ENCODE results near the gene FAM131B. TPM values are rescaled to one million over a fixed set of nuclear protein-coding genes. Genes with fewer than 3 reads are reported as not detected.

Gene FAM131B
- total and polyA plus RNA-seq, 2 of the 8 experiments (the other 6 are each of a cell fraction or from before 2014, with no cell fraction given), result 23.1 to 38.2 TPM

DNA sequence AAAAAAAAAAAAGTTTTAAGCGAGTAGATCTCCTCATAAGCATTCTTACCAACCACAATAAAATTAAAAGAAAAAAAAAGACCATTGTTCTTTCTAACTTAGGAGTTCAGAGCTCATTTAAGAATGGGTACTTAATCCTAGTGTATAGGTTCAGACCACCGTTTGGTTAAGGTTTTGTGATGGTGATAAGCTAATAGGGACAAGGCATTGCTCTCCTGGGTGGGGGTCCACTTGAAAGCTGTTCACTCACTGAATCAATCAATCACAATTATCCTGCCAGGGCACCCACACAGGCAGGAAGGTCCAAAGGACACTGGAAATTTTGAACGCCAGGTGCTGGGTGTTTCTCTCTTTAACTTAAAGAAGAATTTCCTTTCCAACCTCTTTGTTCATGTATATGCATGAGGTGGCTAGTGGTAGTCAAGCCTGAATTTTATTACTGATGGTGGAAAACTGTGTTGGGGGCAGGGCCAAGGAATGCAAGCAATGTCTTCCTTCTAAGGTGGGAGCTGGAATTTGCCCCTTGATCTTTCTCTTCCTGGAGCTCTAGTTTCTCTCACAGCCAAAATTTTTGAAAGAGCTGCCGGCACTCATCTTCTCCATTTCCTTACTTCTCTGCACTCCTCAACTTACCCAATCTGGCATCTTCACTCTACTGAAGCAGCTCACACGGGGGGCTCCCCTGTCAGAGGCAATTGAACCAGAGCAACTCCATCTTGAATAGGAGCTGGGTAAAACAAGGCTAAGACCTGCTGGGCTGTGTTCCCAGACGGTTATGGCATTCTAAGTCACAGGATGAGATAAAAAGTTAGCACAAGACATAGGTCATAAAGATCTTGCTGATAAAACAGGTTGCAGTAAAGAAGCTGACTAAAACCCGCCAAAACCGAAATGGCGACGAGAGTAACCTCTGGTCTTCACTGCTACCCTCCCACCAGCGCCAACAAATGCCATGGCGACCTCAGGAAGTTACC, 7.5 kb upstream of the FAM131B start (continued):
- peak; percentile 42 for TF ChIP-seq CHD7 (IDR thresholded peaks at IDR 0.05; ENCODE audit: insufficient replicate concordance, low read length)
- TF ChIP-seq TAF7 (optimal IDR thresholded peaks at IDR 0.05; ENCODE audit: borderline replicate concordance, low read depth, low read length), result no peak
- no peak for TF ChIP-seq CHD2 (IDR thresholded peaks at IDR 0.05; ENCODE audit: low read length)
- no peak for TF ChIP-seq KDM5A (IDR thresholded peaks at IDR 0.05; ENCODE audit: low read length)
- TF ChIP-seq EZH2 (IDR thresholded peaks at IDR 0.05; ENCODE audit: low read depth, low read length, severe bottlenecking), result no peak
- peak; percentile 88 for TF ChIP-seq RBBP5 (IDR thresholded peaks at IDR 0.05; ENCODE audit: borderline replicate concordance, low read depth, low read length)
- 0 out of 4 replicates have a peak, but pooled peaks of 1 of the 2 experiments have one; percentile 13 for TF ChIP-seq HDAC2 (IDR thresholded peaks at IDR 0.05; ENCODE audit: borderline replicate concordance in 1 of 2, low read depth in 2 of 2, low read length in 2 of 2)
